GM18502 (cell line): ENCODE measurements around the gene IQCM.

Experiments
- ATAC-seq: cut with Tn5 transposase; IDR thresholded peaks from one replicate; pipeline ENCODE4 v1.9.1; 2021; ENCODE audit warnings: mild to moderate bottlenecking; ENCODE audit not compliant: unreplicated experiment, poor library complexity

Gene IQCM

GRCh38 chr4:149781150-149781549, 34.5 kb downstream of the IQCM start:
- ATAC-seq, result no peak

- no peak for ATAC-seq
These were observed 47.2 kb downstream of the IQCM start for GRCh38 chr4:149768477-149768876.

GRCh38 chr4:149766135-149766534, 49.5 kb downstream of the IQCM start:
- no peak for ATAC-seq

- no peak for ATAC-seq
These were observed 50.0 kb downstream of the IQCM start for GRCh38 chr4:149765630-149766029.

GRCh38 chr4:149755969-149756368, 59.7 kb downstream of the IQCM start:
- no peak for ATAC-seq

- ATAC-seq, result no peak
These were observed 61.1 kb downstream of the IQCM start for GRCh38 chr4:149754526-149754925.

GRCh38 chr4:149752729-149753128, 62.9 kb downstream of the IQCM start:
- ATAC-seq, result no peak

GRCh38 chr4:149751174-149751573, 64.5 kb downstream of the IQCM start:
- ATAC-seq, result no peak

GRCh38 chr4:149749784-149750183, 65.9 kb downstream of the IQCM start:
- ATAC-seq, result no peak

- no peak for ATAC-seq
These were observed 68.0 kb downstream of the IQCM start for GRCh38 chr4:149747646-149748045.

GRCh38 chr4:149746276-149746675, 69.4 kb downstream of the IQCM start:
- no peak for ATAC-seq

- ATAC-seq, result no peak
These were observed 74.3 kb downstream of the IQCM start for GRCh38 chr4:149741186-149741831.

- ATAC-seq, result no peak
These were observed 77.5 kb downstream of the IQCM start for GRCh38 chr4:149738156-149738555.

GRCh38 chr4:149735796-149736195, 79.8 kb downstream of the IQCM start:
- no peak for ATAC-seq

- ATAC-seq, result no peak
These were observed 87.2 kb downstream of the IQCM start for GRCh38 chr4:149728444-149728843.

GRCh38 chr4:149727663-149728062, 88.0 kb downstream of the IQCM start:
- ATAC-seq, result no peak

- ATAC-seq, result no peak
These were observed 92.6 kb downstream of the IQCM start for GRCh38 chr4:149723065-149723464.

GRCh38 chr4:149719806-149720205, 95.8 kb downstream of the IQCM start:
- ATAC-seq, result no peak

- no peak for ATAC-seq
These were observed 96.3 kb downstream of the IQCM start for GRCh38 chr4:149719357-149719756.

- no peak for ATAC-seq
These were observed 97.1 kb downstream of the IQCM start for GRCh38 chr4:149718500-149718899.

- no peak for ATAC-seq
These were observed 98.9 kb downstream of the IQCM start for GRCh38 chr4:149716728-149717127.

- no peak for ATAC-seq
These were observed 99.6 kb downstream of the IQCM start for GRCh38 chr4:149715822-149716585.
